RWPE1 (cell line): ENCODE results near the gene FRMD3.

Experiments used
- CTCF ChIA-PET: fragments of 350-600 bp; sonication (Branson Sonifier 250); formaldehyde crosslinking; extraction: SDS; loops from one replicate; lab custom pipeline; 2021; lab: Yijun Ruan, JAX
- POLR2A ChIA-PET: fragments of 400-600 bp; formaldehyde crosslinking; extraction: SDS; loops from one replicate; lab custom pipeline; 2020; ENCODE audit warnings: antibody characterized with exemption; ENCODE audit not compliant: low non-redundant PET; lab: Yijun Ruan, JAX
- DNase-seq: peaks from one replicate; pipeline ENCODE4 v3.0.0; 2012; ENCODE audit warnings: low spot score
- H3K27ac ChIP-seq: fragments of 450-650 bp; 2 replicates; pipeline ENCODE4 v1.5.1; 2017
- TF ChIP-seq, protein P1 (sequence below): fragments of 450-650 bp; conservative IDR thresholded peaks from 2 replicates; pipeline ENCODE4 v1.5.1; 2017; ENCODE audit warnings: low read depth, mild to moderate bottlenecking

Gene FRMD3

DNA sequence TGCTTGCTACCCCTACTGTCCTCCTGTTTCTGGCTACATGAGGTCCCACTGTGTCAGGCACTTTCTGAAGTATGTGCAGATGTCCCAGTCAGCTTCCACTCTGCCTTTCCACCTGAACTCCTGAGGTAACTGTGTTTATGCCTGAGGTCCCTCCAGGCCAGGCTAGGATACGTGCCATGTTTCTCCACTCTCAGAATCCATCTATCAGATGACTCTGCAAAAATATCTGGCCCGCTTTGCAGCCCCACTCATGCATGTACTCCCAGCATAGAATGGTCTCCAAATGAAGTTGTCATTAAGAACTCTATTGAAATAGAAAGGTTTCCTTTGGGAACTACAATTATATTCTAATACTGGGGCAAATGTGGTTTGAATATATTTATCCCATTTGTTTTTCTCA is 243.4 kb downstream of the FRMD3 start:
- no peak overlapping the region for H3K27ac ChIP-seq
- POLR2A ChIA-PET = no interaction called here
- CTCF ChIA-PET = no interaction called here
- TF ChIP-seq, protein P1, sequence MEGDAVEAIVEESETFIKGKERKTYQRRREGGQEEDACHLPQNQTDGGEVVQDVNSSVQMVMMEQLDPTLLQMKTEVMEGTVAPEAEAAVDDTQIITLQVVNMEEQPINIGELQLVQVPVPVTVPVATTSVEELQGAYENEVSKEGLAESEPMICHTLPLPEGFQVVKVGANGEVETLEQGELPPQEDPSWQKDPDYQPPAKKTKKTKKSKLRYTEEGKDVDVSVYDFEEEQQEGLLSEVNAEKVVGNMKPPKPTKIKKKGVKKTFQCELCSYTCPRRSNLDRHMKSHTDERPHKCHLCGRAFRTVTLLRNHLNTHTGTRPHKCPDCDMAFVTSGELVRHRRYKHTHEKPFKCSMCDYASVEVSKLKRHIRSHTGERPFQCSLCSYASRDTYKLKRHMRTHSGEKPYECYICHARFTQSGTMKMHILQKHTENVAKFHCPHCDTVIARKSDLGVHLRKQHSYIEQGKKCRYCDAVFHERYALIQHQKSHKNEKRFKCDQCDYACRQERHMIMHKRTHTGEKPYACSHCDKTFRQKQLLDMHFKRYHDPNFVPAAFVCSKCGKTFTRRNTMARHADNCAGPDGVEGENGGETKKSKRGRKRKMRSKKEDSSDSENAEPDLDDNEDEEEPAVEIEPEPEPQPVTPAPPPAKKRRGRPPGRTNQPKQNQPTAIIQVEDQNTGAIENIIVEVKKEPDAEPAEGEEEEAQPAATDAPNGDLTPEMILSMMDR = no peak
- no peak for DNase-seq

DNA sequence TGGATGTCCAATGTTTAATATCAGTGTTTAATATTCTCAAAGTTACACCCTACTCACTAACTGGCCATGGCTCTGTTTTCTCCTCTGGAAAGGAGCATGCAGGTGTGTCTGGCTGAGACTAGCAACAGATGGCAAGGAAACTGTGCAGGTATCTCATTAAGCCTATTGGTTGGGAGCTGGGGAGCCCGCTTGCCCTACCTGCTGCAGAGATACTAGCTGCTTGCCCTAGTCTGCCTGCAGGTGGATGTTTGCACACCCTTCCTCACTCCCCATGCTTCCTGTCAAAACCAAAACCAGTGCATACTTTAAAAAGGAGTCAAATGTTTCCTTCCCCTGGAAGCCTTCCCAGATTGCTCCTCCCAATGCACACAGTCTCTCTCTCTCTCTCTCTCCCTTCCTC is 247.0 kb downstream of the FRMD3 start:
- TF ChIP-seq, protein P1 = no peak
- ChIA-PET POLR2A (no interaction called here), CTCF (interaction anchor here (0.6 kb wide), 1 partner anchor 44 kb away, joined by 6 read pairs; no protein-coding TSS in a partner anchor)
- no peak for DNase-seq
- no peak overlapping the region for H3K27ac ChIP-seq

DNA sequence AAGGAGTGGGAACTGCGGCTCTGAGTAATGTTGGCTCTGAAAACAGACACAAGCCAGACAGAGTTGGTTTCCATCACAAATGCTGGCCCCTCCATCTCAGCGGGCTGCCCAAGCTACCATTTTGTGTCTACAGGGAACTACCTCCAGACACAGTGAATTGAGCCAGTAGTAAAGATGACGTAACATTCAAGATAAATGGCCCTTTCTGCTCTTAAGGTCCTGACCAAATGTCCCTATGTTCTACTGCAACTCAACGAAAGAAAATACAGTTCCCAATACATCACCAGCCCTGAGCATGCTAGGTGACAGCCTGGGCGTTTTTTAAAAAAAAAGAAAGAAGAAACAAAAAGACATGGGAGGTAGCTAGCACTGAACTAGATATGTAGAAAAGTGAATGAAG is 247.5 kb downstream of the FRMD3 start:
- TF ChIP-seq, protein P1 = no peak
- H3K27ac ChIP-seq = no peak overlapping the region
- ChIA-PET POLR2A (no interaction called here), CTCF (interaction anchor here (0.6 kb wide), 1 partner anchor 43 kb away, joined by 6 read pairs; no protein-coding TSS in a partner anchor)
- no peak for DNase-seq

DNA sequence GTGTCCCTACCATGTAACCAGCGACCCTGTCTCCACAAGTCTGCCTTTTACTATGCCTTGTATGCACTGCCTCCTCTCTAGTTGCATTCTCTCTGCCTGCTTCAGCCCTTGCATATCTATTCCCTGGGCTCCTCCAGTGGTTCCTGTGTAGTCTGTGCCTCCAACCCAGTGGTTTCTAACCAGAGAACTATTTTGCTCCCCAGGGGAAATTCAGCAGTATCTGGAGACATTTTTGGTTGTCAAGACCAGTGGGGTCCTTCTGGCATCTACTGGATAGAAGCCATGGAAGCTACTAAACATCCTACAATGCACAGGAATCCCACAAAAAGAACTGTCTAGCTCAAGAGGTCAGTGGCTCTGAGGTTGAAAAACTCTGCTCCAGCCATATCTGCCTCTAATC is 251.2 kb downstream of the FRMD3 start:
- DNase-seq = no peak
- ChIA-PET POLR2A (no interaction called here), CTCF (interaction anchor here (0.7 to 0.9 kb wide), 2 partner anchors 333 to 1182 kb away, joined by 3 read pairs; no protein-coding TSS in a partner anchor)
- no peak overlapping the region for H3K27ac ChIP-seq
- TF ChIP-seq, protein P1 = no peak

DNA sequence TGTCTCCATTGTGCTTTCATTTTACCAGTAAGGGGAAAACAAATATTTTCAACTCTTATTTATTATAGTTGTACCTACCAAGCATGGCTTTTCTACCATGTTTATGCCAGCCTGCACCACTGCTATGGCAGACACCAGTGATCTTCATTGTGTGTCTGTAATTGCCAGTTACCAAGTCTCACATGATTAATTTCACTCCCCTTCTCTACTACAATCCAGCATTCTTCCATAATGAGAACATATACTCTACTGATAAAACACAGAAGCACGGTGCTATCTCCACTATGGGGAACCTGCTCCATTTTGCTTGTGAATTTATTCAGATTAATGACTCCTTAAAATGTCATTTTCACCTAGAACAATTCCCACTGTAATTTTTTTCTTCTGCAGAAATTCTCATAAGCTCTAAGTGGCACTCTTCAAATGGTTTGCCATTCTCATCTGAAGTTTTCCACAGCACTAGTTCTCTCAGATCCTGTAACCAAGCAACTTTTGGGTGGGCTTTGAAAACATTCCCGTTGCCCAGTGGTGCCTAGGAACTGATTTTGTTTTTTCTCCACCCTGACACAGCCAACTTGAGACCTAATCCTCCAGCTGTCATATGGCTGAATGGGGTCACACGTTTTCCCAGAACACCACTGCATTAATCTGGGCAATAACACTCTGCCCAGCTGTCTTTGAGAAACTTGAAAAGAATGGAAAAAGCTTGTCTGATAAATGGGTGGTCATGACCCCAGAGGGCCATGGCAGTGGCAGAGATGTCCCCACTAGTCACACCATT is 252.6 kb downstream of the FRMD3 start:
- DNase-seq = no peak
- no peak overlapping the region for H3K27ac ChIP-seq
- ChIA-PET POLR2A (no interaction called here), CTCF (interaction anchor here (0.7 kb wide), 1 partner anchor 192 kb away, joined by 3 read pairs; no protein-coding TSS in a partner anchor)
- TF ChIP-seq, protein P1 = no peak

DNA sequence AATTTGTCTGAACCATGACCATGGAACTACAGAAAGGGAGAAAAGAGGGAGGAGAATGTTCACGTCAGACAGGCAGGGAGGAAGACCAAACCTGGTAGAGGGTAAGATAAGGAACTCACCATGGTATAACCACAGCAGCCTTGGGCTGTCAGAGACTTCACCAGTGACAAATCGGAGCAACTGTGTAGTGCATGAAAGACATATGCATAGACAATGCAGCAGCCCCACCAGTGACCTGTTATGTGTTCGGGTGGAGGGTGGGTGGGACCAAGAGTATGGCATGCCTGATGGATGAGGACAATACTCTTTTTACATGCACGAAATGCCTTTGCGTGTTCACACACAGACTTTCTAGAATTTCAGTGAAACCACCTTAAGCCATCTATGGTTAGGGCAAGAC is 253.5 kb downstream of the FRMD3 start:
- no peak overlapping the region for H3K27ac ChIP-seq
- DNase-seq = no peak
- TF ChIP-seq, protein P1 = no peak
- ChIA-PET POLR2A (no interaction called here), CTCF (no interaction called here)
